AG04449 (cell line): Measurements from ENCODE around the gene KRTAP20-4.

Experiments
- CTCF ChIA-PET: fragments of 350-600 bp; formaldehyde crosslinking; extraction: SDS; loops from one replicate; lab custom pipeline; 2021; ENCODE audit warnings: antibody characterized with exemption; lab: Yijun Ruan, JAX
- POLR2A ChIA-PET: fragments of 400-600, 350-600 bp; formaldehyde crosslinking; extraction: SDS; loops from one replicate; lab custom pipeline; 2020; ENCODE audit warnings: antibody characterized with exemption, inconsistent platforms; lab: Yijun Ruan, JAX
- DNase-seq: peaks from one replicate; pipeline ENCODE4 v3.0.0-alpha.2; 2010; ENCODE audit warnings: low read depth, low spot score
- H3K4me3 ChIP-seq: 2 replicates; pipeline ENCODE4 v1.5.1; 2011; ENCODE audit warnings: low read depth, mild to moderate bottlenecking, control low read depth, low read length
- TF ChIP-seq, protein P1 (sequence below): IDR thresholded peaks from one replicate; pipeline ENCODE4 v1.5.1; 2011; ENCODE audit warnings: mild to moderate bottlenecking, moderate library complexity, low read length, control low read depth, inconsistent platforms; ENCODE audit not compliant: insufficient read depth; ENCODE audit errors: missing control alignments

KRTAP20-4 gene

GRCh38 chr21:30620522-30620921, at the start of gene KRTAP20-4:
Gene KRTAP20-4, plus strand, starts transcription at chr21:30620627.
- TF ChIP-seq, protein P1, sequence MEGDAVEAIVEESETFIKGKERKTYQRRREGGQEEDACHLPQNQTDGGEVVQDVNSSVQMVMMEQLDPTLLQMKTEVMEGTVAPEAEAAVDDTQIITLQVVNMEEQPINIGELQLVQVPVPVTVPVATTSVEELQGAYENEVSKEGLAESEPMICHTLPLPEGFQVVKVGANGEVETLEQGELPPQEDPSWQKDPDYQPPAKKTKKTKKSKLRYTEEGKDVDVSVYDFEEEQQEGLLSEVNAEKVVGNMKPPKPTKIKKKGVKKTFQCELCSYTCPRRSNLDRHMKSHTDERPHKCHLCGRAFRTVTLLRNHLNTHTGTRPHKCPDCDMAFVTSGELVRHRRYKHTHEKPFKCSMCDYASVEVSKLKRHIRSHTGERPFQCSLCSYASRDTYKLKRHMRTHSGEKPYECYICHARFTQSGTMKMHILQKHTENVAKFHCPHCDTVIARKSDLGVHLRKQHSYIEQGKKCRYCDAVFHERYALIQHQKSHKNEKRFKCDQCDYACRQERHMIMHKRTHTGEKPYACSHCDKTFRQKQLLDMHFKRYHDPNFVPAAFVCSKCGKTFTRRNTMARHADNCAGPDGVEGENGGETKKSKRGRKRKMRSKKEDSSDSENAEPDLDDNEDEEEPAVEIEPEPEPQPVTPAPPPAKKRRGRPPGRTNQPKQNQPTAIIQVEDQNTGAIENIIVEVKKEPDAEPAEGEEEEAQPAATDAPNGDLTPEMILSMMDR = no peak
- ChIA-PET CTCF (no interaction called here), POLR2A (no interaction called here)
- DNase-seq = no peak
- no peak within 1 kb of the TSS for H3K4me3 ChIP-seq

GRCh38 chr21:30577766-30578165, 42.7 kb upstream of the KRTAP20-4 start:
- DNase-seq = no peak
- no peak overlapping the region for H3K4me3 ChIP-seq
- CTCF ChIA-PET = no interaction called here
- POLR2A ChIA-PET = no interaction called here
- TF ChIP-seq, protein P1 = no peak

GRCh38 chr21:30579346-30579745, 41.1 kb upstream of the KRTAP20-4 start:
- POLR2A ChIA-PET = no interaction called here
- no peak overlapping the region for H3K4me3 ChIP-seq
- TF ChIP-seq, protein P1 = no peak
- no peak for DNase-seq
- CTCF ChIA-PET = no interaction called here

- POLR2A ChIA-PET = no interaction called here
- CTCF ChIA-PET = no interaction called here
Measured at GRCh38 chr21:30580132-30580531, 40.3 kb upstream of the KRTAP20-4 start.

DNA sequence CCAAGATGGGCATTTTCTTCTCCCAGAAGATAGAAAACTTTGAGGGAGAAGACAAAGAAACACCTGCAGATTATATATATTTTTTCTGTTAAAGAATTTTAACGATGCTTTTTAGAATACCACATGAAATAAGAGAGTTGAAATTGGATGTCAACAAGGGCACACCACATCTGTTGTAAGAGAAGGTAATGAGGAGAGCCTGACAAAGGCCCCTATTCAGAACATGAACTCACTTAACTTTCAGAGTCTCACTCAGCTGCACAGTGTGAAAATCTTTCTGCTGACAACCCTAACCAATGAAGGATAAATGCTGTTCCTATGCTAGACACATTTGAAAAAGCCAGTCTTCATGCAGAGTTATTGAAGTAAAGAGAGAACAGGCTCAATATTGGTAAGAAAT, 37.6 kb upstream of the KRTAP20-4 start:
- ChIA-PET POLR2A (no interaction called here), CTCF (no interaction called here)
- no peak for DNase-seq
- TF ChIP-seq, protein P1 = no peak
- H3K4me3 ChIP-seq = no peak overlapping the region

More at GRCh38 chr21:30580132-30580531, 40.3 kb upstream of the KRTAP20-4 start:
- no peak overlapping the region for H3K4me3 ChIP-seq
- TF ChIP-seq, protein P1 = no peak
- no peak for DNase-seq

GRCh38 chr21:30590297-30590696, 30.1 kb upstream of the KRTAP20-4 start, which contains the start of gene KRTAP22-2:
Gene KRTAP22-2, minus strand, starts transcription at chr21:30590397.
- ChIA-PET CTCF (no interaction called here), POLR2A (no interaction called here)
- no peak within 1 kb of the TSS for H3K4me3 ChIP-seq
- TF ChIP-seq, protein P1 = no peak
- no peak for DNase-seq
